AG10803 (cell line): ENCODE results near the gene MPP4.

Source experiments
- DNase-seq: peaks from one replicate; pipeline ENCODE4 v3.0.0; 2010; ENCODE audit warnings: low read depth
- H3K4me3 ChIP-seq: 2 replicates; pipeline ENCODE4 v1.5.1; 2011; ENCODE audit warnings: mild to moderate bottlenecking, low read length, control low read depth
- CTCF ChIP-seq: conservative IDR thresholded peaks from 2 replicates; pipeline ENCODE4 v1.5.1; 2011; ENCODE audit warnings: mild to moderate bottlenecking, low read length, control low read depth, inconsistent platforms

MPP4 gene

GRCh38 chr2:201661366-201661765, 37.1 kb downstream of the MPP4 start:
- TF ChIP-seq CTCF: no peak
- H3K4me3 ChIP-seq: no peak overlapping the region
- DNase-seq: no peak

- DNase-seq: no peak
- TF ChIP-seq CTCF: no peak
- no peak overlapping the region for H3K4me3 ChIP-seq
Measured at GRCh38 chr2:201660293-201660895, 38.0 kb downstream of the MPP4 start.

- DNase-seq: no peak
- TF ChIP-seq CTCF: no peak
- no peak overlapping the region for H3K4me3 ChIP-seq
Measured at GRCh38 chr2:201656740-201657139, 41.7 kb downstream of the MPP4 start.

GRCh38 chr2:201656102-201656501, 42.3 kb downstream of the MPP4 start:
- TF ChIP-seq CTCF: no peak
- DNase-seq: no peak
- H3K4me3 ChIP-seq: no peak overlapping the region

GRCh38 chr2:201654616-201655384, 43.6 kb downstream of the MPP4 start:
- no peak overlapping the region for H3K4me3 ChIP-seq
- no peak for TF ChIP-seq CTCF
- DNase-seq: peak; percentile 93

- DNase-seq: no peak
- no peak overlapping the region for H3K4me3 ChIP-seq
- no peak for TF ChIP-seq CTCF
Measured at GRCh38 chr2:201653221-201653620, 45.2 kb downstream of the MPP4 start.

- TF ChIP-seq CTCF: no peak
- DNase-seq: no peak
- no peak overlapping the region for H3K4me3 ChIP-seq
Measured at GRCh38 chr2:201649442-201649841, 49.0 kb downstream of the MPP4 start.
